GM23338 (cell line): Measurements from ENCODE around the gene ASAP2. TPM values are rescaled to one million over a fixed set of nuclear protein-coding genes. Genes with fewer than 3 reads are reported as not detected.

ENCODE experiments used
- ATAC-seq: fragments of 200-7000 bp; cut with Tn5 transposase; 3 replicates; pipeline ENCODE4 v1.9.1; 2020
- DNase-seq: peaks from one replicate; pipeline ENCODE4 v3.0.0-alpha.2; 2015; ENCODE audit warnings: low spot score
- H2AFZ ChIP-seq: fragments of 200-600 bp; sonication (generic); 2 replicates; pipeline ENCODE4 v1.8.0; 2016; ENCODE audit warnings: antibody characterized with exemption, mild to moderate bottlenecking, moderate library complexity
- H3F3A ChIP-seq: fragments of 200-600 bp; sonication (generic); replicated peaks from 2 replicates; pipeline ENCODE4 v1.8.0; 2017; ENCODE audit warnings: antibody characterized with exemption, mixed run types, low read depth
- H3K27ac ChIP-seq: fragments of 200-600 bp; sonication (generic); 2 replicates; pipeline ENCODE4 v1.6.1; 2016; ENCODE audit warnings: low read depth
- H3K27me3 ChIP-seq: fragments of 200-600 bp; sonication (generic); 2 replicates; pipeline ENCODE4 v1.8.0; 2016; ENCODE audit warnings: mild to moderate bottlenecking, mixed run types, moderate library complexity; ENCODE audit not compliant: insufficient read depth
- H3K36me3 ChIP-seq: fragments of 200-600 bp; sonication (generic); 2 replicates; pipeline ENCODE4 v1.8.0; 2016; ENCODE audit warnings: mild to moderate bottlenecking; ENCODE audit not compliant: insufficient read depth
- H3K4me1 ChIP-seq: fragments of 200-600 bp; sonication (generic); 2 replicates; pipeline ENCODE4 v1.8.0; 2016; ENCODE audit warnings: mild to moderate bottlenecking, moderate library complexity; ENCODE audit not compliant: insufficient read depth
- H3K4me2 ChIP-seq: fragments of 200-600 bp; sonication (generic); 2 replicates; pipeline ENCODE4 v1.7.1; 2017; ENCODE audit warnings: mixed run types
- H3K4me3 ChIP-seq: fragments of 200-600 bp; sonication (generic); 2 replicates; pipeline ENCODE4 v1.6.1; 2016; ENCODE audit warnings: mixed run types
- H3K79me2 ChIP-seq: fragments of 200-600 bp; sonication (generic); replicated peaks from 2 replicates; pipeline ENCODE4 v1.8.0; 2017; ENCODE audit warnings: mild to moderate bottlenecking; ENCODE audit not compliant: insufficient read depth
- H3K9me2 ChIP-seq: fragments of 200-600 bp; sonication (generic); 2 replicates; pipeline ENCODE4 v1.8.0; 2017; ENCODE audit not compliant: insufficient read depth
- H4K20me1 ChIP-seq: fragments of 200-600 bp; sonication (generic); replicated peaks from 2 replicates; pipeline ENCODE4 v1.8.0; 2017; ENCODE audit warnings: mild to moderate bottlenecking; ENCODE audit not compliant: insufficient read depth
- H3K27ac Mint-ChIP-seq: 2 replicates; pipeline ENCODE4 v1.8.0; 2020; ENCODE audit warnings: inconsistent platforms, mild to moderate bottlenecking, moderate library complexity, mixed read lengths
- H3K27me3 Mint-ChIP-seq: 3 replicates; pipeline ENCODE4 v1.8.0; 2022; ENCODE audit warnings: low read depth, mild to moderate bottlenecking, moderate library complexity, mixed read lengths, inconsistent platforms; ENCODE audit not compliant: insufficient read depth, poor library complexity
- H3K36me3 Mint-ChIP-seq: 3 replicates; pipeline ENCODE4 v1.8.0; 2021; ENCODE audit warnings: low read depth, mild to moderate bottlenecking, inconsistent platforms, moderate library complexity, mixed read lengths
- H3K4me1 Mint-ChIP-seq: 3 replicates; pipeline ENCODE4 v1.8.0; 2020; ENCODE audit warnings: mild to moderate bottlenecking, inconsistent platforms, mixed read lengths
- H3K4me3 Mint-ChIP-seq: 3 replicates; pipeline ENCODE4 v1.8.0; 2021; ENCODE audit warnings: moderate library complexity, mild to moderate bottlenecking, inconsistent platforms, mixed read lengths
- H3K9me3 Mint-ChIP-seq: 3 replicates; pipeline ENCODE4 v1.8.0; 2020; ENCODE audit warnings: moderate library complexity, mild to moderate bottlenecking, inconsistent platforms, mixed read lengths
- CREB1 ChIP-seq: fragments of 250-450 bp; sonication (Bioruptor Pico); IDR thresholded peaks from 2 replicates; pipeline ENCODE4 v1.5.0; 2020; ENCODE audit warnings: low read depth, mild to moderate bottlenecking, moderate library complexity
- EZH2 ChIP-seq: fragments of 200-600 bp; sonication (generic); IDR thresholded peaks from one replicate; pipeline ENCODE4 v1.8.0; 2017; ENCODE audit warnings: antibody characterized with exemption, mild to moderate bottlenecking, low read depth; ENCODE audit not compliant: unreplicated experiment
- EZH2phosphoT487 ChIP-seq: fragments of 200-600 bp; sonication (generic); IDR thresholded peaks from one replicate; pipeline ENCODE4 v1.8.1; 2018; ENCODE audit warnings: antibody characterized with exemption; ENCODE audit not compliant: unreplicated experiment
- JUNB ChIP-seq: IDR thresholded peaks from one replicate; pipeline ENCODE4 v1.6.1; 2016; ENCODE audit warnings: antibody characterized with exemption; ENCODE audit not compliant: unreplicated experiment
- NANOG ChIP-seq: IDR thresholded peaks from 2 replicates; pipeline ENCODE4 v1.6.1; 2016; ENCODE audit warnings: antibody characterized with exemption, borderline replicate concordance
- POLR2AphosphoS5 ChIP-seq: IDR thresholded peaks from 2 replicates; pipeline ENCODE4 v1.6.1; 2016; ENCODE audit warnings: antibody characterized with exemption, low read depth
- STAT1 ChIP-seq: IDR thresholded peaks from one replicate; pipeline ENCODE4 v1.6.1; 2016; ENCODE audit warnings: antibody characterized with exemption; ENCODE audit not compliant: unreplicated experiment
- ZNF114 ChIP-seq: fragments of 250-450 bp; sonication (Bioruptor Pico); IDR thresholded peaks from 2 replicates; pipeline ENCODE4 v1.5.0; 2020; ENCODE audit warnings: mild to moderate bottlenecking, moderate library complexity
- ZNF331 ChIP-seq: fragments of 250-450 bp; sonication (Bioruptor Pico); IDR thresholded peaks from 2 replicates; pipeline ENCODE4 v1.5.0; 2020; ENCODE audit warnings: low read depth, mild to moderate bottlenecking, moderate library complexity
- polyA plus RNA-seq: library from polyadenylated mRNA; unstranded; fragments of >200 nt; fragmentation: Nextera tagmentation; extraction: Ambion mirVana; gene quantifications from 2 replicates; pipeline ENCODE4 v1.2.1, GENCODE V29; 2016
- total RNA-seq: library from RNA; depleted of rRNA; stranded (reverse); fragments of >200 nt; shearing (Covaris generic); gene quantifications from 2 replicates; pipeline ENCODE4 v1.2.3, GENCODE V29; 2014
- TF ChIP-seq, protein P1 (sequence below), 2 experiments: fragments of 200-600 bp in 1 of 2; sonication (generic) in 1 of 2; conservative IDR thresholded peaks; 2 replicates each; pipeline versions ENCODE4 v1.5.1 to v1.6.1; 2016 to 2017; ENCODE audit warnings: antibody characterized with exemption in 2 of 2, low read depth in 2 of 2, mild to moderate bottlenecking in 2 of 2, moderate library complexity in 1 of 2
- TF ChIP-seq, protein P2 (sequence below): IDR thresholded peaks from one replicate; pipeline ENCODE4 v1.6.1; 2018; ENCODE audit warnings: antibody characterized with exemption; ENCODE audit not compliant: unreplicated experiment
- TF ChIP-seq, protein P3 (sequence below): fragments of 250-450 bp; sonication (Bioruptor Pico); IDR thresholded peaks from 2 replicates; pipeline ENCODE4 v1.5.0; 2020; ENCODE audit warnings: mild to moderate bottlenecking, moderate library complexity
- TF ChIP-seq, protein P4 (sequence below): IDR thresholded peaks from 2 replicates; pipeline ENCODE4 v1.6.1; 2016; ENCODE audit warnings: antibody characterized with exemption

ASAP2 gene
- total and polyA plus RNA-seq, 2 experiments from 2014 or later, result 2.6 to 15.6 TPM

DNA sequence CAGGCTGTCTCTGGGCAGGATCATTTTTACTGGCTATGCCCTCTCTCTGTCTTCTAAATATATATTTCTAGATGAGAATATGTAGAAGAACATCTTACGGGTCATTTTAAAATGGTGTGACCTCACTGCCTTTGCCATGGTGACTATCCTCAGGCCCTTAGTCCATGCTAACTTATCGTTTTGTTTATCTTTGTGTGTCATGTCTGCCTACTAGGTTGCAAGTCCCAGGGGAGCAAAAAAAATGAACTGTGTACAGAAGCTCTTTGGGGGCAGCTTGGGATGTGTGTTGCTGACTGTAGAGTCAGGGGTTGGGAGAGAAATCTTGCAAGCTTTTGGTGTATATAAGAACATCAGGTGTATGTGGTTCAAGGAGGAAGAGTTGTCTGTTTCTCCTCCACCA lies 227.9 kb downstream of the ASAP2 start:
- H3F3A ChIP-seq, result no peaks in the 10 kb centered on the region
- Mint-ChIP-seq H3K9me3 (no peaks in the 10 kb centered on the region), H3K27me3 (no peaks in the 10 kb centered on the region), H3K4me1 (no peaks in the 10 kb centered on the region), H3K4me3 (no peak overlapping the region), H3K36me3 (peaks cover 82% of the 10 kb centered on the region), H3K27ac (no peak overlapping the region)
- TF ChIP-seq ZNF114 (CRISPR knock-in tag) (no peak), NANOG (no peak), POLR2AphosphoS5 (no peak), JUNB (no peak), STAT1 (no peak), CREB1 (CRISPR knock-in tag) (no peak), EZH2phosphoT487 (no peak), EZH2 (no peak), ZNF331 (no peak)
- TF ChIP-seq, protein P1, sequence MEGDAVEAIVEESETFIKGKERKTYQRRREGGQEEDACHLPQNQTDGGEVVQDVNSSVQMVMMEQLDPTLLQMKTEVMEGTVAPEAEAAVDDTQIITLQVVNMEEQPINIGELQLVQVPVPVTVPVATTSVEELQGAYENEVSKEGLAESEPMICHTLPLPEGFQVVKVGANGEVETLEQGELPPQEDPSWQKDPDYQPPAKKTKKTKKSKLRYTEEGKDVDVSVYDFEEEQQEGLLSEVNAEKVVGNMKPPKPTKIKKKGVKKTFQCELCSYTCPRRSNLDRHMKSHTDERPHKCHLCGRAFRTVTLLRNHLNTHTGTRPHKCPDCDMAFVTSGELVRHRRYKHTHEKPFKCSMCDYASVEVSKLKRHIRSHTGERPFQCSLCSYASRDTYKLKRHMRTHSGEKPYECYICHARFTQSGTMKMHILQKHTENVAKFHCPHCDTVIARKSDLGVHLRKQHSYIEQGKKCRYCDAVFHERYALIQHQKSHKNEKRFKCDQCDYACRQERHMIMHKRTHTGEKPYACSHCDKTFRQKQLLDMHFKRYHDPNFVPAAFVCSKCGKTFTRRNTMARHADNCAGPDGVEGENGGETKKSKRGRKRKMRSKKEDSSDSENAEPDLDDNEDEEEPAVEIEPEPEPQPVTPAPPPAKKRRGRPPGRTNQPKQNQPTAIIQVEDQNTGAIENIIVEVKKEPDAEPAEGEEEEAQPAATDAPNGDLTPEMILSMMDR (conservative IDR thresholded peaks at IDR 0.05; ENCODE audit: low read depth in 2 of 2), result no peak
- TF ChIP-seq, protein P2, sequence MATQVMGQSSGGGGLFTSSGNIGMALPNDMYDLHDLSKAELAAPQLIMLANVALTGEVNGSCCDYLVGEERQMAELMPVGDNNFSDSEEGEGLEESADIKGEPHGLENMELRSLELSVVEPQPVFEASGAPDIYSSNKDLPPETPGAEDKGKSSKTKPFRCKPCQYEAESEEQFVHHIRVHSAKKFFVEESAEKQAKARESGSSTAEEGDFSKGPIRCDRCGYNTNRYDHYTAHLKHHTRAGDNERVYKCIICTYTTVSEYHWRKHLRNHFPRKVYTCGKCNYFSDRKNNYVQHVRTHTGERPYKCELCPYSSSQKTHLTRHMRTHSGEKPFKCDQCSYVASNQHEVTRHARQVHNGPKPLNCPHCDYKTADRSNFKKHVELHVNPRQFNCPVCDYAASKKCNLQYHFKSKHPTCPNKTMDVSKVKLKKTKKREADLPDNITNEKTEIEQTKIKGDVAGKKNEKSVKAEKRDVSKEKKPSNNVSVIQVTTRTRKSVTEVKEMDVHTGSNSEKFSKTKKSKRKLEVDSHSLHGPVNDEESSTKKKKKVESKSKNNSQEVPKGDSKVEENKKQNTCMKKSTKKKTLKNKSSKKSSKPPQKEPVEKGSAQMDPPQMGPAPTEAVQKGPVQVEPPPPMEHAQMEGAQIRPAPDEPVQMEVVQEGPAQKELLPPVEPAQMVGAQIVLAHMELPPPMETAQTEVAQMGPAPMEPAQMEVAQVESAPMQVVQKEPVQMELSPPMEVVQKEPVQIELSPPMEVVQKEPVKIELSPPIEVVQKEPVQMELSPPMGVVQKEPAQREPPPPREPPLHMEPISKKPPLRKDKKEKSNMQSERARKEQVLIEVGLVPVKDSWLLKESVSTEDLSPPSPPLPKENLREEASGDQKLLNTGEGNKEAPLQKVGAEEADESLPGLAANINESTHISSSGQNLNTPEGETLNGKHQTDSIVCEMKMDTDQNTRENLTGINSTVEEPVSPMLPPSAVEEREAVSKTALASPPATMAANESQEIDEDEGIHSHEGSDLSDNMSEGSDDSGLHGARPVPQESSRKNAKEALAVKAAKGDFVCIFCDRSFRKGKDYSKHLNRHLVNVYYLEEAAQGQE, result no peak
- TF ChIP-seq, protein P3, sequence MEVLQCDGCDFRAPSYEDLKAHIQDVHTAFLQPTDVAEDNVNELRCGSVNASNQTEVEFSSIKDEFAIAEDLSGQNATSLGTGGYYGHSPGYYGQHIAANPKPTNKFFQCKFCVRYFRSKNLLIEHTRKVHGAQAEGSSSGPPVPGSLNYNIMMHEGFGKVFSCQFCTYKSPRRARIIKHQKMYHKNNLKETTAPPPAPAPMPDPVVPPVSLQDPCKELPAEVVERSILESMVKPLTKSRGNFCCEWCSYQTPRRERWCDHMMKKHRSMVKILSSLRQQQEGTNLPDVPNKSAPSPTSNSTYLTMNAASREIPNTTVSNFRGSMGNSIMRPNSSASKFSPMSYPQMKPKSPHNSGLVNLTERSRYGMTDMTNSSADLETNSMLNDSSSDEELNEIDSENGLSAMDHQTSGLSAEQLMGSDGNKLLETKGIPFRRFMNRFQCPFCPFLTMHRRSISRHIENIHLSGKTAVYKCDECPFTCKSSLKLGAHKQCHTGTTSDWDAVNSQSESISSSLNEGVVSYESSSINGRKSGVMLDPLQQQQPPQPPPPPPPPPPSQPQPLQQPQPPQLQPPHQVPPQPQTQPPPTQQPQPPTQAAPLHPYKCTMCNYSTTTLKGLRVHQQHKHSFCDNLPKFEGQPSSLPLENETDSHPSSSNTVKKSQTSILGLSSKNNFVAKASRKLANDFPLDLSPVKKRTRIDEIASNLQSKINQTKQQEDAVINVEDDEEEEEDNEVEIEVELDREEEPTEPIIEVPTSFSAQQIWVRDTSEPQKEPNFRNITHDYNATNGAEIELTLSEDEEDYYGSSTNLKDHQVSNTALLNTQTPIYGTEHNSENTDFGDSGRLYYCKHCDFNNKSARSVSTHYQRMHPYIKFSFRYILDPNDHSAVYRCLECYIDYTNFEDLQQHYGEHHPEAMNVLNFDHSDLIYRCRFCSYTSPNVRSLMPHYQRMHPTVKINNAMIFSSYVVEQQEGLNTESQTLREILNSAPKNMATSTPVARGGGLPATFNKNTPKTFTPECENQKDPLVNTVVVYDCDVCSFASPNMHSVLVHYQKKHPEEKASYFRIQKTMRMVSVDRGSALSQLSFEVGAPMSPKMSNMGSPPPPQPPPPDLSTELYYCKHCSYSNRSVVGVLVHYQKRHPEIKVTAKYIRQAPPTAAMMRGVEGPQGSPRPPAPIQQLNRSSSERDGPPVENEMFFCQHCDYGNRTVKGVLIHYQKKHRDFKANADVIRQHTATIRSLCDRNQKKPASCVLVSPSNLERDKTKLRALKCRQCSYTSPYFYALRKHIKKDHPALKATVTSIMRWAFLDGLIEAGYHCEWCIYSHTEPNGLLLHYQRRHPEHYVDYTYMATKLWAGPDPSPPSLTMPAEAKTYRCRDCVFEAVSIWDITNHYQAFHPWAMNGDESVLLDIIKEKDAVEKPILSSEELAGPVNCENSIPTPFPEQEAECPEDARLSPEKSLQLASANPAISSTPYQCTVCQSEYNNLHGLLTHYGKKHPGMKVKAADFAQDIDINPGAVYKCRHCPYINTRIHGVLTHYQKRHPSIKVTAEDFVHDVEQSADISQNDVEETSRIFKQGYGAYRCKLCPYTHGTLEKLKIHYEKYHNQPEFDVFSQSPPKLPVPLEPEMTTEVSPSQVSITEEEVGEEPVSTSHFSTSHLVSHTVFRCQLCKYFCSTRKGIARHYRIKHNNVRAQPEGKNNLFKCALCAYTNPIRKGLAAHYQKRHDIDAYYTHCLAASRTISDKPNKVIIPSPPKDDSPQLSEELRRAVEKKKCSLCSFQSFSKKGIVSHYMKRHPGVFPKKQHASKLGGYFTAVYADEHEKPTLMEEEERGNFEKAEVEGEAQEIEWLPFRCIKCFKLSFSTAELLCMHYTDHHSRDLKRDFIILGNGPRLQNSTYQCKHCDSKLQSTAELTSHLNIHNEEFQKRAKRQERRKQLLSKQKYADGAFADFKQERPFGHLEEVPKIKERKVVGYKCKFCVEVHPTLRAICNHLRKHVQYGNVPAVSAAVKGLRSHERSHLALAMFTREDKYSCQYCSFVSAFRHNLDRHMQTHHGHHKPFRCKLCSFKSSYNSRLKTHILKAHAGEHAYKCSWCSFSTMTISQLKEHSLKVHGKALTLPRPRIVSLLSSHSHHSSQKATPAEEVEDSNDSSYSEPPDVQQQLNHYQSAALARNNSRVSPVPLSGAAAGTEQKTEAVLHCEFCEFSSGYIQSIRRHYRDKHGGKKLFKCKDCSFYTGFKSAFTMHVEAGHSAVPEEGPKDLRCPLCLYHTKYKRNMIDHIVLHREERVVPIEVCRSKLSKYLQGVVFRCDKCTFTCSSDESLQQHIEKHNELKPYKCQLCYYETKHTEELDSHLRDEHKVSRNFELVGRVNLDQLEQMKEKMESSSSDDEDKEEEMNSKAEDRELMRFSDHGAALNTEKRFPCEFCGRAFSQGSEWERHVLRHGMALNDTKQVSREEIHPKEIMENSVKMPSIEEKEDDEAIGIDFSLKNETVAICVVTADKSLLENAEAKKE (CRISPR knock-in tag), result no peak
- TF ChIP-seq, protein P4, sequence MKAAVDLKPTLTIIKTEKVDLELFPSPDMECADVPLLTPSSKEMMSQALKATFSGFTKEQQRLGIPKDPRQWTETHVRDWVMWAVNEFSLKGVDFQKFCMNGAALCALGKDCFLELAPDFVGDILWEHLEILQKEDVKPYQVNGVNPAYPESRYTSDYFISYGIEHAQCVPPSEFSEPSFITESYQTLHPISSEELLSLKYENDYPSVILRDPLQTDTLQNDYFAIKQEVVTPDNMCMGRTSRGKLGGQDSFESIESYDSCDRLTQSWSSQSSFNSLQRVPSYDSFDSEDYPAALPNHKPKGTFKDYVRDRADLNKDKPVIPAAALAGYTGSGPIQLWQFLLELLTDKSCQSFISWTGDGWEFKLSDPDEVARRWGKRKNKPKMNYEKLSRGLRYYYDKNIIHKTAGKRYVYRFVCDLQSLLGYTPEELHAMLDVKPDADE, result no peak
- H3K4me1 ChIP-seq, result no peaks in the 10 kb centered on the region
- H3K4me2 ChIP-seq, result no peak overlapping the region
- peaks cover 7% of the 10 kb centered on the region; the same call in 1 of the 2 replicates for H4K20me1 ChIP-seq
- no peak for ATAC-seq
- H2AFZ ChIP-seq, result no peak overlapping the region
- H3K4me3 ChIP-seq, result no peak overlapping the region
- H3K27ac ChIP-seq, result no peak overlapping the region
- H3K9me2 ChIP-seq, result no peaks in the 10 kb centered on the region
- no peaks in the 10 kb centered on the region for H3K79me2 ChIP-seq
- no peaks in the 10 kb centered on the region for H3K27me3 ChIP-seq
- DNase-seq, result no peak
- H3K36me3 ChIP-seq, result peaks cover 68% of the 10 kb centered on the region
